ENCODE measurements around the gene NLRC3. TPM values are rescaled to one million over a fixed set of nuclear protein-coding genes. Genes with fewer than 3 reads are reported as not detected.
"Not testable (repeated sequence)": the region's sequence is repeated elsewhere in the genome, so short reads cannot be mapped to it uniquely, and the experiment has no call there.

The NLRC3 gene
- total RNA-seq, 1 donor from 2014 or later, result 3.2 TPM

GRCh38 chr16:3509470-3509928, 67.7 kb downstream of the NLRC3 start:
- no peak for DNase-seq (ENCODE audit: low spot score)

DNA sequence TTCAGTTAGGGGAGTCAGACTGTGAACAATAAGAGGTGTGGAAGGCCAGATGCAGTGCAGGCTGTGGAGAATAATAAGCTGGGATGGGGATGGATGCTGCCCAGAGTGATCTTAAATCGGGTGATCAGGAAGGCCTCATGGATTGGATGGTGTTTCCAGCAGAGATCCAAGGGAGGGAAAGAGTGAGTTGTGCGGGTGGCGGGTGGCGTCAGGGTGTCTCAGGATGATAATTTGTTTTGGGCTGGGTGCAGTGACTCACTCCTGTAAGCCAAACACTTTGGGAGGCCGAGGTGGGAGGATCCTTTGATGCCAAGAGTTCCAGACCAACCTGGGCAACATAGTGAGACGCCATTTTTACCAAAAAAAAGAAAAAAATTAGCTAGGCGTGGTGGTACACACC, 68.5 kb downstream of the NLRC3 start:
- TF ChIP-seq, protein P1, sequence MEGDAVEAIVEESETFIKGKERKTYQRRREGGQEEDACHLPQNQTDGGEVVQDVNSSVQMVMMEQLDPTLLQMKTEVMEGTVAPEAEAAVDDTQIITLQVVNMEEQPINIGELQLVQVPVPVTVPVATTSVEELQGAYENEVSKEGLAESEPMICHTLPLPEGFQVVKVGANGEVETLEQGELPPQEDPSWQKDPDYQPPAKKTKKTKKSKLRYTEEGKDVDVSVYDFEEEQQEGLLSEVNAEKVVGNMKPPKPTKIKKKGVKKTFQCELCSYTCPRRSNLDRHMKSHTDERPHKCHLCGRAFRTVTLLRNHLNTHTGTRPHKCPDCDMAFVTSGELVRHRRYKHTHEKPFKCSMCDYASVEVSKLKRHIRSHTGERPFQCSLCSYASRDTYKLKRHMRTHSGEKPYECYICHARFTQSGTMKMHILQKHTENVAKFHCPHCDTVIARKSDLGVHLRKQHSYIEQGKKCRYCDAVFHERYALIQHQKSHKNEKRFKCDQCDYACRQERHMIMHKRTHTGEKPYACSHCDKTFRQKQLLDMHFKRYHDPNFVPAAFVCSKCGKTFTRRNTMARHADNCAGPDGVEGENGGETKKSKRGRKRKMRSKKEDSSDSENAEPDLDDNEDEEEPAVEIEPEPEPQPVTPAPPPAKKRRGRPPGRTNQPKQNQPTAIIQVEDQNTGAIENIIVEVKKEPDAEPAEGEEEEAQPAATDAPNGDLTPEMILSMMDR (IDR thresholded peaks at IDR 0.05; ENCODE audit: unreplicated experiment), result no peak
- DNase-seq (ENCODE audit: low spot score), result no peak
- no peaks in the 10 kb centered on the region for H3K9me3 Mint-ChIP-seq (ENCODE audit: unreplicated experiment)
- peaks cover 12% of the 10 kb centered on the region for H3K36me3 Mint-ChIP-seq (ENCODE audit: low read depth, unreplicated experiment)
- no peaks in the 10 kb centered on the region for H3K27me3 Mint-ChIP-seq (ENCODE audit: unreplicated experiment)
- H3K4me1 Mint-ChIP-seq (ENCODE audit: unreplicated experiment), result no peaks in the 10 kb centered on the region
- no peak overlapping the region for H3K27ac Mint-ChIP-seq (ENCODE audit: unreplicated experiment)
- H3K4me3 Mint-ChIP-seq (ENCODE audit: unreplicated experiment), result no peak overlapping the region

More at GRCh38 chr16:3509470-3509928, 67.7 kb downstream of the NLRC3 start:
- TF ChIP-seq, protein P1 (IDR thresholded peaks at IDR 0.05; ENCODE audit: unreplicated experiment), result no peak
- Mint-ChIP-seq H3K27ac (ENCODE audit: unreplicated experiment) (no peak overlapping the region), H3K4me1 (ENCODE audit: unreplicated experiment) (no peaks in the 10 kb centered on the region), H3K9me3 (ENCODE audit: unreplicated experiment) (no peaks in the 10 kb centered on the region), H3K4me3 (ENCODE audit: unreplicated experiment) (no peak overlapping the region), H3K27me3 (ENCODE audit: unreplicated experiment) (no peaks in the 10 kb centered on the region), H3K36me3 (ENCODE audit: low read depth, unreplicated experiment) (peaks cover 18% of the 10 kb centered on the region)

DNA sequence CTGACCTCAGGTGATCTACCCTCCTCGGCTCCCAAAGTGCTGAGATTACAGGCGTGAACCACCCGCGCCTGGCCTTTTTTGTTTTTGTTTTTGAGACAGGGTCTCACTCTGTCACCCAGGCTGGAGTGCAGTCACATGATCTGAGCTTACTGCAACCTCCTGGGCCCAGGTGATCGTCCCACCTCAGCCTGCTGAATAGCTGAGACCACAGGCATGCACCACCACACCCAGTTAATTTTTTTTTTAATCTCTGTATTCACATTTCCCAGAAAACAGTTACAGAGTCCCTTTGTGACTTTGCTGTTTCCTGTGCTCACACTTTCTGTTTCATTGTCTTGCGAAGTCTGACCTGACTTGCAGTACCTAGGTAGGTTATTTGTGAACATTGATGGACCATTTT, 73.7 kb downstream of the NLRC3 start:
- TF ChIP-seq, protein P1 (IDR thresholded peaks at IDR 0.05; ENCODE audit: unreplicated experiment), result no peak
- Mint-ChIP-seq H3K4me1 (ENCODE audit: unreplicated experiment) (peaks cover 6% of the 10 kb centered on the region), H3K4me3 (ENCODE audit: unreplicated experiment) (no peak overlapping the region), H3K9me3 (ENCODE audit: unreplicated experiment) (no peaks in the 10 kb centered on the region), H3K27ac (ENCODE audit: unreplicated experiment) (no peak overlapping the region), H3K27me3 (ENCODE audit: unreplicated experiment) (peaks cover 3% of the 10 kb centered on the region), H3K36me3 (ENCODE audit: low read depth, unreplicated experiment) (peaks cover 3% of the 10 kb centered on the region)
- DNase-seq (ENCODE audit: low spot score), result no peak

DNA sequence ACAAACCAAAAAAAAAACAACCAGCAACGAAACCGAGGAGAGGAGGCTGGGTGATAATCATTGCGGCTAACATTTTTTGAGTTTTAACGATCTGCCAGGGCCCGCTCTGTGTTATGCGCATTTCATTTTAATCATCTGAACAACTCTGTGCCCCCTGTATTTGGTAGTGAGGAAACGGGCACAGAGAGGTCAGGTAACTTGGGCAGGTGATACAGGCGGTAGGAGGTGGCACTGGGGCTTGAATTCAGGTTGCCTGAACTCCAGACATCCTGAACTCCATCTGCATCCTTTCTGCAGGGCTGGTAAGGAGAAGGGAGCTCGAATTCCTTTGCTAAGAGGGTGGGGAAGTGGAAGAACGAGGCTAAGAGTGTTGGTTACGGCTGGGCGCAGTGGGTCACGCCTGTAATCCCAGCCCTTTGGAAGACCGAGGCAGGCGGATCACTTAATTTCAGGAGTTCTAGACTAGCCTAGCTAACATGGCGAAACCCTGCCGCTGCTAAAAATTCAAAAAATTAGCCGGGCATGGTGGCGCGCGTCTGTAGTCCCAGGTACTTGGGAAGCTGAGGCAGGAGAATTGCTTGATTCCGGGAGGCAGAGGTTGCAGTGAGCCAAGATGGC, 75.3 kb downstream of the NLRC3 start:
- DNase-seq (ENCODE audit: low spot score), result no peak
- Mint-ChIP-seq H3K9me3 (ENCODE audit: unreplicated experiment) (no peaks in the 10 kb centered on the region), H3K36me3 (ENCODE audit: low read depth, unreplicated experiment) (peaks cover 3% of the 10 kb centered on the region), H3K27ac (ENCODE audit: unreplicated experiment) (peak overlapping the region; percentile 92), H3K27me3 (ENCODE audit: unreplicated experiment) (peaks cover 3% of the 10 kb centered on the region), H3K4me1 (ENCODE audit: unreplicated experiment) (peaks cover 6% of the 10 kb centered on the region), H3K4me3 (ENCODE audit: unreplicated experiment) (peak overlapping the region; percentile 95)
- TF ChIP-seq, protein P1 (IDR thresholded peaks at IDR 0.05; ENCODE audit: unreplicated experiment), result no peak

- H3K36me3 Mint-ChIP-seq (ENCODE audit: low read depth, unreplicated experiment); H3K27me3 Mint-ChIP-seq (ENCODE audit: unreplicated experiment); H3K9me3 Mint-ChIP-seq (ENCODE audit: unreplicated experiment); H3K4me1 Mint-ChIP-seq (ENCODE audit: unreplicated experiment); DNase-seq (ENCODE audit: low spot score): not testable (repeated sequence)
- H3K27ac Mint-ChIP-seq (ENCODE audit: unreplicated experiment), result peak overlapping the region; percentile 92
- H3K4me3 Mint-ChIP-seq (ENCODE audit: unreplicated experiment), result peak overlapping the region; percentile 95
Observed at GRCh38 chr16:3501412-3501761, 75.8 kb downstream of the NLRC3 start.

All from endothelial cell (in vitro differentiated cells).